ENCODE measurements around the gene ELOVL6. TPM values are rescaled to one million over a fixed set of nuclear protein-coding genes. Genes with fewer than 3 reads are reported as not detected.
A peak's percentile ranks its signal among the peaks of the same experiment; 100 is the strongest.

Gene ELOVL6
- total and polyA plus RNA-seq, 3 experiments from 2014 or later, result 3.9 to 5.5 (median 4.3) TPM

DNA sequence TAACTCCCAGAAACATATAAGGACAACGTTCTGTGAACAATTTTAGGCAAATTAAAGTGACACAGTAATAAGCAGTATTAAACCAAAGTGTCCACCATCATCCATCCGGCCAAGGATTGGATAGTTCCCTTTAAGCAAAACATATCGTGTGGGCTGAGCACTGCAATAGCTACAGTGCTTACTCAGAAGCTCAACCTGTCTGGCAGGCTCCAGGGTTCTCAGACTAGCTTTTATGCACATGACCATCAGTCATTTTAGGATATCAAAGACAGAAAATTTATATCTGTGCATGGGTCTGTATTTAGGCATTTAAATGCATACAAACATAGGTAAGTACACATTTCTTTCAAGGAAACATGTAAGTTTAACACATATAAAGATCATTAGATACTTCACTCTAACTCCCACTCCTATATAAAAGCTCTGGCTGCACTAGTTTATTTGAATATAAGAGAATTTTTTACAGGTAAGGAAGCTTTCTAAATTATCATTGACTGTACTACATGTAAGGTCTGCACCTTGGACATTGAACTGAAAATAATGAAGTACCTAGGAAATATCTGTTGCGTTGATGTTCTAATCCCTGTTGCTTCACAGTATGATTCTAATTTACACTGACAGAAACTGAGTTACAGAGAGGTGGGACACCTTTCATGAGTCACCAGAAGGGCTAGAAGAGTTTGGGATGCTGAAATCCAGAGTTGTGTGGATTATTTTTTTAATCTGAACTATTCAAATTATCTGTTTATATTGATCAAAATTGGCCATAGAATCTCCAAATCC, 67.6 kb downstream of the ELOVL6 start:
- H3K27me3 Mint-ChIP-seq, result no peaks in the 10 kb centered on the region
- no peak overlapping the region for H3K27ac Mint-ChIP-seq
- no peaks in the 10 kb centered on the region for H3K36me3 ChIP-seq (ENCODE audit: insufficient read depth, low read length)
- no peaks in the 10 kb centered on the region for H3K9me3 ChIP-seq (ENCODE audit: low read length)
- peaks cover 0 to 5% (median 0%) of the 10 kb centered on the region in 3 donors for H3K4me1 Mint-ChIP-seq
- ChIA-PET CTCF (no interaction called here), POLR2A (no interaction called here)
- H3K27me3 ChIP-seq (ENCODE audit: insufficient read depth, low read length, poor library complexity, severe bottlenecking), result no peaks in the 10 kb centered on the region
- H3K9me3 Mint-ChIP-seq, result no peaks in the 10 kb centered on the region
- no peaks in the 10 kb centered on the region for H3K4me1 ChIP-seq (ENCODE audit: insufficient read depth, low read length)
- no peak overlapping the region for H3K4me3 Mint-ChIP-seq
- peaks cover 0 to 11% (median 0%) of the 10 kb centered on the region in 3 donors for H3K36me3 Mint-ChIP-seq
- no peak overlapping the region for H3K4me3 ChIP-seq (ENCODE audit: low read length)
- H3K27ac ChIP-seq (ENCODE audit: low read depth, low read length), result no peak overlapping the region
- no peak for DNase-seq

DNA sequence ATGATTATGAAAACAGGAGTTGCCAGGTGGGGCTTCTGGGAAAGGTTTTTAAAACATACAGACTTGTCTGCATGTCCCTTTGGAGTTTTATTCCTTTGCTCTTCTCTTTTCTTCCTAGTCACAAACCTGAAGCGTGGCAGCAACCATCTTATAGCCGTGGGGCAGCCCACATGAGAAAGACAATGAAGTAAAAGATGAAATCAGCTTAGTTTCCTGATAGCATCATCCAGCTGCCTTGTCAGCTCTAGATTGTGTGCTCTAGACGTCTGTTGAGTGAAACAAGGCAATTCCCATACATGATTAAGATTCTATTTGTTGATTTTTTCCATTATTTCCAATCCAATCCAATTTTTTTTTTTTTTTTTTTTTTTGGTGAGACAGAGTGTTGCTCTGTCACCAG, 68.9 kb downstream of the ELOVL6 start:
- H3K4me3 Mint-ChIP-seq, result no peak overlapping the region
- DNase-seq, result no peak
- H3K36me3 Mint-ChIP-seq, result peaks cover 0 to 11% (median 0%) of the 10 kb centered on the region in 3 donors
- Histone ChIP-seq H3K36me3 (ENCODE audit: insufficient read depth, low read length) (no peaks in the 10 kb centered on the region), H3K27ac (ENCODE audit: low read depth, low read length) (no peak overlapping the region), H3K4me3 (ENCODE audit: low read length) (no peak overlapping the region), H3K27me3 (ENCODE audit: insufficient read depth, low read length, poor library complexity, severe bottlenecking) (no peaks in the 10 kb centered on the region), H3K4me1 (ENCODE audit: insufficient read depth, low read length) (no peaks in the 10 kb centered on the region), H3K9me3 (ENCODE audit: low read length) (no peaks in the 10 kb centered on the region)
- H3K27ac Mint-ChIP-seq, result no peak overlapping the region
- POLR2A ChIA-PET, result no interaction called here
- no peaks in the 10 kb centered on the region for H3K9me3 Mint-ChIP-seq
- CTCF ChIA-PET, result no interaction called here
- H3K27me3 Mint-ChIP-seq, result no peaks in the 10 kb centered on the region
- peaks cover 0 to 5% (median 0%) of the 10 kb centered on the region in 3 donors for H3K4me1 Mint-ChIP-seq

DNA sequence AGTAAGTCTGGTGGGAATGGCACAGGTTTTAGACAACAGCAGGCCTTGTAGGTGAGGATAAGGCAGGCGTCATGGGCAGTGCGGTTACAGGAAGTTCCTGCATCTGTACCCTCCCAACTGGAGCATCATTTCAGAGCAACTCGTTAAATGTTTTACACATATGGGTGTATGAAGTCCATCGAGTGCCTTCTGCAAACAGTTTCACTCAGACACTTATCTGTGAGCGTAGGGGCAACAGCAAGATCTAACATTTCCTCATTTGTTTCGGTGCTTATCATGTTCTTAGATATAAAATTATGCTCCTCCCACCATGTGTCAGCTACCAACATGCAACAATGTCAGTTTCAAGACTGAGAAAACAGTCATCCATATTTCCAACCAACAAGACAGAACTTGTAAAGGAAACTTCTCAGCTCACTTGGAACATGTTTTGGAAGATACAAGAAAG, 69.9 kb downstream of the ELOVL6 start:
- H3K36me3 ChIP-seq (ENCODE audit: insufficient read depth, low read length), result no peaks in the 10 kb centered on the region
- H3K27me3 ChIP-seq (ENCODE audit: insufficient read depth, low read length, poor library complexity, severe bottlenecking), result no peaks in the 10 kb centered on the region
- POLR2A ChIA-PET, result no interaction called here
- Mint-ChIP-seq H3K4me3 (no peak overlapping the region), H3K27ac (peak overlapping the region in 2 of 8 donors; percentile 26 to 64), H3K36me3 (peaks cover 0 to 11% (median 0%) of the 10 kb centered on the region in 3 donors), H3K27me3 (peaks cover 0 to 3% of the 10 kb centered on the region in 2 donors), H3K9me3 (no peaks in the 10 kb centered on the region), H3K4me1 (peaks cover 0 to 5% (median 0%) of the 10 kb centered on the region in 3 donors)
- CTCF ChIA-PET, result no interaction called here
- H3K27ac ChIP-seq (ENCODE audit: low read depth, low read length), result no peak overlapping the region
- H3K4me3 ChIP-seq (ENCODE audit: low read length), result no peak overlapping the region
- DNase-seq, result no peak
- no peaks in the 10 kb centered on the region for H3K4me1 ChIP-seq (ENCODE audit: insufficient read depth, low read length)
- H3K9me3 ChIP-seq (ENCODE audit: low read length), result no peaks in the 10 kb centered on the region

DNA sequence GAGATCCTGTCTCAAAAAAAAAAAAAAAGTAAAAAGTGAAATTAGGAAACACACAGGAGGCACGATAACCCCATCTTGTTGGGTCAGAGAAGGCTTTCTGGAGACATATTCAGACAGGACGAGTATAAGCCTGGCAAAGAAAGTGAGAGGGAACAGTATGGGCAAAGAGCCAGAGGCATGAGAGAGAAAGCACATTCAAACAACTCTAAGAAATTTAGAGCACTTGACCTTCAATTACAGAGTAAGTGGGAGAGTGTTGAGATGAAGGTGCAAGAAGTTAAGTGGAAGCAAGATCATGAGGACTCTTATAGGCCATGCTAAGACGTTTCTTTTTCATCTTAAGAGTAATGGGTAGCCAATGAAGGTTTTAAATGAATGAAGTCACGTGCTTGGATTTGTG, 70.4 kb downstream of the ELOVL6 start:
- no peak overlapping the region for H3K4me3 Mint-ChIP-seq
- H3K27me3 ChIP-seq (ENCODE audit: insufficient read depth, low read length, poor library complexity, severe bottlenecking), result no peaks in the 10 kb centered on the region
- peaks cover 0 to 3% (median 0%) of the 10 kb centered on the region in 3 donors for H3K4me1 Mint-ChIP-seq
- no peaks in the 10 kb centered on the region for H3K9me3 ChIP-seq (ENCODE audit: low read length)
- POLR2A ChIA-PET, result no interaction called here
- H3K36me3 ChIP-seq (ENCODE audit: insufficient read depth, low read length), result no peaks in the 10 kb centered on the region
- CTCF ChIA-PET, result no interaction called here
- H3K4me3 ChIP-seq (ENCODE audit: low read length), result no peak overlapping the region
- no peaks in the 10 kb centered on the region for H3K9me3 Mint-ChIP-seq
- DNase-seq, result no peak
- H3K27ac ChIP-seq (ENCODE audit: low read depth, low read length), result no peak overlapping the region
- peak overlapping the region in 2 of 8 donors; percentile 39 to 64 for H3K27ac Mint-ChIP-seq
- H3K27me3 Mint-ChIP-seq, result peaks cover 0 to 3% of the 10 kb centered on the region in 2 donors
- H3K36me3 Mint-ChIP-seq, result peaks cover 0 to 11% (median 0%) of the 10 kb centered on the region in 3 donors
- no peaks in the 10 kb centered on the region for H3K4me1 ChIP-seq (ENCODE audit: insufficient read depth, low read length)

DNA sequence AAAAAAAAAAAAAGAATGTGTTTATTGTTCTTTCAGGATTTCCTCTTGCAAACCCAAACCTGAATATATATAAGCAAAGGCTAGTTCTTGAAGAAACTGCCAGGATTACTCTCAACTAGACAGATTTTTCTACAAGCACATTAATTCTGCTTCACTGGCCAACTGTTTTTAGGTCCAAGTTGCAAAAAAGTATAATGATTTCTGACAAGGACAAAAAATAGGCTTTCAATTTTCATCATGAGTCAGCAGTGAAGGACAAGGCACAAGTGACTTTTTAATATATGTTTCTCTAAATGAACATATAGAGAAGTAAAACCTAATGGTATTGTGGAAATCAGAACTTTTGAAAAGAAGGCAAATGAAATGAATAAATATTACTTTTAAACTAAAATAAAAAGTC, 73.7 kb downstream of the ELOVL6 start:
- Mint-ChIP-seq H3K9me3 (no peaks in the 10 kb centered on the region), H3K4me1 (peaks cover 4 to 6% (median 4%) of the 10 kb centered on the region in 3 donors), H3K4me3 (no peak overlapping the region), H3K27ac (no peak overlapping the region), H3K27me3 (peaks cover 0 to 3% of the 10 kb centered on the region in 2 donors), H3K36me3 (peaks cover 0 to 8% (median 0%) of the 10 kb centered on the region in 3 donors)
- Histone ChIP-seq H3K27ac (ENCODE audit: low read depth, low read length) (no peak overlapping the region), H3K4me1 (ENCODE audit: insufficient read depth, low read length) (no peaks in the 10 kb centered on the region), H3K36me3 (ENCODE audit: insufficient read depth, low read length) (no peaks in the 10 kb centered on the region), H3K9me3 (ENCODE audit: low read length) (no peaks in the 10 kb centered on the region), H3K27me3 (ENCODE audit: insufficient read depth, low read length, poor library complexity, severe bottlenecking) (no peaks in the 10 kb centered on the region), H3K4me3 (ENCODE audit: low read length) (no peak overlapping the region)
- ChIA-PET CTCF (no interaction called here), POLR2A (no interaction called here)
- no peak for DNase-seq

DNA sequence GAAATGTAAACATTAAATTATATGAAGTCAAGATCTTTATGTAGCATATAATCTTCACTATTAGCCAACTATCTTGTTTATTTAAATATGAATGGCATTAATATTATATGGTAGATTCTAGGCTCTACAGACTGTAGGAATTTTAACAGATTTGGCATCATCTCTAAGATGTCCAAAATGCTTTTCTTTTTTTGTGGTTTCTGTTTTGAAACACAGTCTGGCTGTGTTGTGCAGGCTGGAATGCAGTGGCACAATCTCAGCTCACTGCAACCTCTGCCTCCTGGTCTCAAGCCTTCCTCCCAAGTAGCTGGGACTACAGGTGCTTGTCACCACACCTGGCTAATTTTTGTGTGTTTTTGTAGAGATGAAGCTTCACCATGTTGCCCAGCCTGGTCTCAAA, 76.2 kb downstream of the ELOVL6 start:
- no peak overlapping the region for H3K27ac Mint-ChIP-seq
- peaks cover 0 to 8% (median 0%) of the 10 kb centered on the region in 3 donors for H3K36me3 Mint-ChIP-seq
- Histone ChIP-seq H3K27ac (ENCODE audit: low read depth, low read length) (no peak overlapping the region), H3K27me3 (ENCODE audit: insufficient read depth, low read length, poor library complexity, severe bottlenecking) (no peaks in the 10 kb centered on the region), H3K4me3 (ENCODE audit: low read length) (no peak overlapping the region), H3K4me1 (ENCODE audit: insufficient read depth, low read length) (no peaks in the 10 kb centered on the region), H3K9me3 (ENCODE audit: low read length) (no peaks in the 10 kb centered on the region), H3K36me3 (ENCODE audit: insufficient read depth, low read length) (no peaks in the 10 kb centered on the region)
- H3K9me3 Mint-ChIP-seq, result no peaks in the 10 kb centered on the region
- CTCF ChIA-PET, result no interaction called here
- no peak for DNase-seq
- no peak overlapping the region for H3K4me3 Mint-ChIP-seq
- H3K27me3 Mint-ChIP-seq, result peaks cover 0 to 3% of the 10 kb centered on the region in 2 donors
- peaks cover 7 to 9% (median 9%) of the 10 kb centered on the region in 3 donors for H3K4me1 Mint-ChIP-seq
- POLR2A ChIA-PET, result no interaction called here

DNA sequence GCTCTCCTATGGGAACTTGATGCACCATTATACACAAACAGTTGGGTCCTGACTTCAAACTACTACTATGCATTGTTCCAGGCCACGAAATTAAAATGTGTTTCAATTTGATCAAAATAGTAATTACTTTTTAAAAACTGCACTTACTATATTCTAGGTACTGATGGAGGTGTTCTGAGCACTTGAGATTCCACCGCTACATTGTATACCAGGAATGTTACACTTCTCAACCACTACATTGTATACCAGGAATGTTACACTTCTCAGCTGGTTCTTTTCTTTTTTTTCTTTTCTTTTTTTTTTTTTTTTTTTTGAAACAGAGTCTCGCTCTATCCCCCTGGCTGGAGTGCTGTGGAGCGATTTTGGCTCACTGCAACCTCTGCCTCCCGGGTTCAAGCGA, 77.9 kb downstream of the ELOVL6 start:
- H3K4me3 Mint-ChIP-seq, result no peak overlapping the region
- no peaks in the 10 kb centered on the region for H3K27me3 ChIP-seq (ENCODE audit: insufficient read depth, low read length, poor library complexity, severe bottlenecking)
- H3K4me1 Mint-ChIP-seq, result peaks cover 7 to 9% (median 9%) of the 10 kb centered on the region in 3 donors
- no peaks in the 10 kb centered on the region for H3K4me1 ChIP-seq (ENCODE audit: insufficient read depth, low read length)
- H3K27ac Mint-ChIP-seq, result no peak overlapping the region
- H3K9me3 Mint-ChIP-seq, result no peaks in the 10 kb centered on the region
- H3K36me3 Mint-ChIP-seq, result peaks cover 0 to 4% (median 0%) of the 10 kb centered on the region in 3 donors
- ChIA-PET POLR2A (no interaction called here), CTCF (no interaction called here)
- no peaks in the 10 kb centered on the region for H3K9me3 ChIP-seq (ENCODE audit: low read length)
- peaks cover 0 to 3% of the 10 kb centered on the region in 2 donors for H3K27me3 Mint-ChIP-seq
- DNase-seq, result no peak
- no peak overlapping the region for H3K27ac ChIP-seq (ENCODE audit: low read depth, low read length)
- no peak overlapping the region for H3K4me3 ChIP-seq (ENCODE audit: low read length)
- no peaks in the 10 kb centered on the region for H3K36me3 ChIP-seq (ENCODE audit: insufficient read depth, low read length)

DNA sequence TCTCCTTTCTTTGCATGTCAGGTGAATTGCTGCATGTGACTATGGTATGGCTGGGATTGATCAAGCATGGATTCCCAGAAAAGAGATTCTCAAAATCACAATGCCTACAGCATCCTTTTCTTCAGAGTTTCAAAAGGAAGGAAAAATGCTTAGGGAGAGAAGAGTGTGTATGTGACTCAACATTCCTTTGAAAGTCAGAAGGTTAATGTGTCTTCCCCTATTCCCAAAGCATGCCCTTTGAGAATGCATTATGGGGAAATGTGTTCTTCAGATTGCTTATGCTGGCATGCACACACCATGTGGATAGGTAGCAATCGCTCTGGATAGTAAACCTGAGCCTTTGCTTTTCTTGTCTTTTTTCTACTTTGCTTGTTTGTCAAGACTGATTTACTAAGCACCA, 78.5 kb downstream of the ELOVL6 start:
- Histone ChIP-seq H3K9me3 (ENCODE audit: low read length) (no peaks in the 10 kb centered on the region), H3K4me3 (ENCODE audit: low read length) (no peak overlapping the region), H3K27ac (ENCODE audit: low read depth, low read length) (no peak overlapping the region), H3K36me3 (ENCODE audit: insufficient read depth, low read length) (no peaks in the 10 kb centered on the region), H3K4me1 (ENCODE audit: insufficient read depth, low read length) (no peaks in the 10 kb centered on the region), H3K27me3 (ENCODE audit: insufficient read depth, low read length, poor library complexity, severe bottlenecking) (no peaks in the 10 kb centered on the region)
- Mint-ChIP-seq H3K4me1 (peaks cover 7 to 9% (median 9%) of the 10 kb centered on the region in 3 donors), H3K27ac (peak overlapping the region in 2 of 8 donors; percentile 59 to 86), H3K4me3 (peak overlapping the region in 1 of 7 donors; percentile 20), H3K9me3 (no peaks in the 10 kb centered on the region), H3K27me3 (peaks cover 0 to 3% of the 10 kb centered on the region in 2 donors), H3K36me3 (peaks cover 0 to 4% (median 0%) of the 10 kb centered on the region in 3 donors)
- CTCF ChIA-PET, result no interaction called here
- POLR2A ChIA-PET, result no interaction called here
- DNase-seq, result no peak
